Smooth muscle cell (in vitro differentiated cells): Measurements from ENCODE around the gene CALCB. TPM values are rescaled to one million over a fixed set of nuclear protein-coding genes. Genes with fewer than 3 reads are reported as not detected.

ENCODE experiments used
- DNase-seq: peaks from one replicate; lab custom pipeline; 2025; ENCODE audit not compliant: unreplicated experiment; lab: John Stamatoyannopoulos, UW
- H2AFZ ChIP-seq: fragments of 200-600 bp; sonication (generic); 2 replicates; pipeline ENCODE4 v1.6.0; 2016; ENCODE audit warnings: antibody characterized with exemption, low read depth, mild to moderate bottlenecking
- H3F3A ChIP-seq: fragments of 200-600 bp; sonication (generic); 2 replicates; pipeline ENCODE4 v1.6.0; 2017; ENCODE audit warnings: antibody characterized with exemption, low read depth
- H3K27ac ChIP-seq: fragments of 200-600 bp; sonication (generic); 2 replicates; pipeline ENCODE4 v1.5.1; 2016; ENCODE audit warnings: low read depth, mild to moderate bottlenecking
- H3K27me3 ChIP-seq: fragments of 200-600 bp; sonication (generic); 2 replicates; pipeline ENCODE4 v1.6.1; 2016; ENCODE audit warnings: low read depth, mild to moderate bottlenecking
- H3K36me3 ChIP-seq: fragments of 200-600 bp; sonication (generic); 2 replicates; pipeline ENCODE4 v1.5.1; 2016; ENCODE audit warnings: low read depth
- H3K4me1 ChIP-seq: fragments of 200-600 bp; sonication (generic); 2 replicates; pipeline ENCODE4 v1.5.1; 2016; ENCODE audit warnings: low read depth
- H3K4me2 ChIP-seq: fragments of 200-600 bp; sonication (generic); 2 replicates; pipeline ENCODE4 v1.6.0; 2016; ENCODE audit warnings: mild to moderate bottlenecking
- H3K4me3 ChIP-seq: fragments of 200-600 bp; sonication (generic); 2 replicates; pipeline ENCODE4 v1.5.1; 2016; ENCODE audit warnings: mild to moderate bottlenecking
- H3K79me2 ChIP-seq: fragments of 200-600 bp; sonication (generic); 2 replicates; pipeline ENCODE4 v1.6.0; 2016; ENCODE audit warnings: low read depth, mild to moderate bottlenecking
- H3K9ac ChIP-seq: fragments of 200-600 bp; sonication (generic); 2 replicates; pipeline ENCODE4 v1.6.0; 2016; ENCODE audit warnings: low read depth
- H3K9me3 ChIP-seq: fragments of 200-600 bp; sonication (generic); replicated peaks from 2 replicates; pipeline ENCODE4 v1.5.1; 2016; ENCODE audit warnings: low read depth
- H4K20me1 ChIP-seq: fragments of 200-600 bp; sonication (generic); 2 replicates; pipeline ENCODE4 v1.6.0; 2016; ENCODE audit warnings: low read depth
- WGBS: methylation state at CpG from one replicate; pipeline ENCODE4 v1.1.7; 2016; ENCODE audit warnings: low lambda C conversion rate; 5-methylcytosine and 5-hydroxymethylcytosine counted together
- polyA plus RNA-seq: library from polyadenylated mRNA; unstranded; fragments of >200 nt; fragmentation: Nextera tagmentation; extraction: Ambion mirVana; gene quantifications from 2 replicates; pipeline ENCODE4 v1.2.1, GENCODE V29; 2016
- total RNA-seq: library from RNA; depleted of rRNA; stranded (reverse); fragments of >200 nt; gene quantifications from 2 replicates; pipeline ENCODE4 v1.2.3, GENCODE V29; 2014
- TF ChIP-seq, protein P1 (sequence below): fragments of 200-600 bp; sonication (generic); IDR thresholded peaks from 2 replicates; pipeline ENCODE4 v1.5.1; 2017; ENCODE audit warnings: borderline replicate concordance, mild to moderate bottlenecking, antibody characterized with exemption; ENCODE audit not compliant: insufficient read depth, poor library complexity, severe bottlenecking

The CALCB gene
- total and polyA plus RNA-seq, 2 experiments from 2014 or later: not detected

DNA sequence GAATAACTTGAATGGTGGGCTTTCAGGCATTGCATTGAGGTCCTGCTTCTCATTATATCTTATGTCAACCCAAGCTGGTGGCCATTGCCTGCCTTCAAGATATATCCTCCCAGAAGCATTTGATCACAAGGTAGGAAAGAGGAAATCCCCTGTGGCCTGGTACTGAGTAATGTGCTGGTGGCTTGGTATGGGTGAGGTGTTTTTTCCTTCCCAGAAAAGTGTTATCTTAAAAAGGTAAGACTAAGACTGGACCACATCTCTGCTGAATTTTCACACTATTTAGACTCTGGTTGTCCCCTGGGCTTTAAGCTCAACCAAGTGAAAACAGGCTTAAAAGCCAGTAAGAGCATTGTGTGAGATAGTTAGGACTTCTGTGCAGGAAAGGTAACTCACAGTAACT is 45.0 kb downstream of the CALCB start:
- no peaks in the 10 kb centered on the region for H3F3A ChIP-seq
- H3K9me3 ChIP-seq: no peaks in the 10 kb centered on the region
- no peak overlapping the region for H2AFZ ChIP-seq
- no peaks in the 10 kb centered on the region for H3K4me1 ChIP-seq
- no peaks in the 10 kb centered on the region for H3K36me3 ChIP-seq
- H3K27ac ChIP-seq: no peak overlapping the region
- no peak for DNase-seq
- no peaks in the 10 kb centered on the region for H3K79me2 ChIP-seq
- H4K20me1 ChIP-seq: no peaks in the 10 kb centered on the region
- peaks cover 45% of the 10 kb centered on the region for H3K27me3 ChIP-seq
- H3K9ac ChIP-seq: no peak overlapping the region
- H3K4me3 ChIP-seq: no peak overlapping the region
- TF ChIP-seq, protein P1, sequence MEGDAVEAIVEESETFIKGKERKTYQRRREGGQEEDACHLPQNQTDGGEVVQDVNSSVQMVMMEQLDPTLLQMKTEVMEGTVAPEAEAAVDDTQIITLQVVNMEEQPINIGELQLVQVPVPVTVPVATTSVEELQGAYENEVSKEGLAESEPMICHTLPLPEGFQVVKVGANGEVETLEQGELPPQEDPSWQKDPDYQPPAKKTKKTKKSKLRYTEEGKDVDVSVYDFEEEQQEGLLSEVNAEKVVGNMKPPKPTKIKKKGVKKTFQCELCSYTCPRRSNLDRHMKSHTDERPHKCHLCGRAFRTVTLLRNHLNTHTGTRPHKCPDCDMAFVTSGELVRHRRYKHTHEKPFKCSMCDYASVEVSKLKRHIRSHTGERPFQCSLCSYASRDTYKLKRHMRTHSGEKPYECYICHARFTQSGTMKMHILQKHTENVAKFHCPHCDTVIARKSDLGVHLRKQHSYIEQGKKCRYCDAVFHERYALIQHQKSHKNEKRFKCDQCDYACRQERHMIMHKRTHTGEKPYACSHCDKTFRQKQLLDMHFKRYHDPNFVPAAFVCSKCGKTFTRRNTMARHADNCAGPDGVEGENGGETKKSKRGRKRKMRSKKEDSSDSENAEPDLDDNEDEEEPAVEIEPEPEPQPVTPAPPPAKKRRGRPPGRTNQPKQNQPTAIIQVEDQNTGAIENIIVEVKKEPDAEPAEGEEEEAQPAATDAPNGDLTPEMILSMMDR: no peak
- no peak overlapping the region for H3K4me2 ChIP-seq

- no peaks in the 10 kb centered on the region for H3K4me1 ChIP-seq
- DNase-seq: no peak
- H3K36me3 ChIP-seq: no peaks in the 10 kb centered on the region
- no peaks in the 10 kb centered on the region for H3F3A ChIP-seq
- H3K27me3 ChIP-seq: peaks cover 38% of the 10 kb centered on the region
- 86% methylated on average over 4 of the region's 4 CpGs for WGBS
- no peak overlapping the region for H3K4me3 ChIP-seq
- H2AFZ ChIP-seq: no peak overlapping the region
- no peak overlapping the region for H3K27ac ChIP-seq
- no peaks in the 10 kb centered on the region for H3K9me3 ChIP-seq
- no peaks in the 10 kb centered on the region for H3K79me2 ChIP-seq
- TF ChIP-seq, protein P1: no peak
- H4K20me1 ChIP-seq: no peaks in the 10 kb centered on the region
- H3K4me2 ChIP-seq: no peak overlapping the region
- no peak overlapping the region for H3K9ac ChIP-seq
These were observed 46.0 kb downstream of the CALCB start for GRCh38 chr11:15119352-15119751.

- Histone ChIP-seq H3K27ac (no peak overlapping the region), H3K4me3 (no peak overlapping the region), H3K27me3 (peaks cover 34% of the 10 kb centered on the region), H3K36me3 (no peaks in the 10 kb centered on the region), H3K79me2 (no peaks in the 10 kb centered on the region), H2AFZ (no peak overlapping the region), H4K20me1 (no peaks in the 10 kb centered on the region), H3K9me3 (no peaks in the 10 kb centered on the region), H3K4me1 (no peaks in the 10 kb centered on the region), H3K9ac (no peak overlapping the region), H3F3A (no peaks in the 10 kb centered on the region), H3K4me2 (no peak overlapping the region)
- TF ChIP-seq, protein P1: no peak
- DNase-seq: no peak
- WGBS: 77% methylated on average over 1 of the region's 1 CpG
These were observed 46.4 kb downstream of the CALCB start for GRCh38 chr11:15119826-15120225.

- peaks cover 4% of the 10 kb centered on the region for H3K27me3 ChIP-seq
- H3K79me2 ChIP-seq: no peaks in the 10 kb centered on the region
- H2AFZ ChIP-seq: no peak overlapping the region
- no peak overlapping the region for H3K4me2 ChIP-seq
- WGBS: 24% methylated on average over 1 of the region's 1 CpG
- TF ChIP-seq, protein P1: no peak
- DNase-seq: no peak
- no peaks in the 10 kb centered on the region for H3K36me3 ChIP-seq
- H3K27ac ChIP-seq: no peak overlapping the region
- no peaks in the 10 kb centered on the region for H3K9me3 ChIP-seq
- no peaks in the 10 kb centered on the region for H3K4me1 ChIP-seq
- no peak overlapping the region for H3K9ac ChIP-seq
- H3F3A ChIP-seq: no peaks in the 10 kb centered on the region
- no peak overlapping the region for H3K4me3 ChIP-seq
- H4K20me1 ChIP-seq: no peaks in the 10 kb centered on the region
These were observed 50.5 kb downstream of the CALCB start for GRCh38 chr11:15123849-15124248.
